ENCODE results near the gene ZNF619. TPM values are rescaled to one million over a fixed set of nuclear protein-coding genes. Genes with fewer than 3 reads are reported as not detected.
A peak's percentile ranks its signal among the peaks of the same experiment; 100 is the strongest.

ZNF619 gene
- total and polyA plus RNA-seq, 2 experiments from 2014 or later: 0.15 TPM; not detected in 1

- Histone ChIP-seq H3K9me3 (ENCODE audit: low read depth) (no peaks in the 10 kb centered on the region), H3K36me3 (no peaks in the 10 kb centered on the region), H3K4me3 (no peak overlapping the region), H3K27me3 (no peaks in the 10 kb centered on the region), H3K4me1 (ENCODE audit: low read depth) (no peaks in the 10 kb centered on the region), H3K27ac (no peak overlapping the region)
- no peak for TF ChIP-seq CTCF (IDR thresholded peaks at IDR 0.05; ENCODE audit: low read depth, low read length)
- no peak for DNase-seq (ENCODE audit: low read depth in 1 of 2, low spot score in 1 of 2)
Observed at GRCh38 chr3:40497288-40497687, 20.4 kb downstream of the ZNF619 start.

- no peaks in the 10 kb centered on the region for H3K9me3 ChIP-seq (ENCODE audit: low read depth)
- no peaks in the 10 kb centered on the region for H3K36me3 ChIP-seq
- no peak overlapping the region for H3K27ac ChIP-seq
- H3K27me3 ChIP-seq: no peaks in the 10 kb centered on the region
- TF ChIP-seq CTCF (IDR thresholded peaks at IDR 0.05; ENCODE audit: low read depth, low read length): no peak
- no peak for DNase-seq (ENCODE audit: low read depth in 1 of 2, low spot score in 1 of 2)
- no peak overlapping the region for H3K4me3 ChIP-seq
- H3K4me1 ChIP-seq (ENCODE audit: low read depth): no peaks in the 10 kb centered on the region
Observed at GRCh38 chr3:40499952-40500351, 23.0 kb downstream of the ZNF619 start.

- H3K27ac ChIP-seq: no peak overlapping the region
- peaks cover 4% of the 10 kb centered on the region for H3K4me1 ChIP-seq (ENCODE audit: low read depth)
- H3K9me3 ChIP-seq (ENCODE audit: low read depth): no peaks in the 10 kb centered on the region
- H3K27me3 ChIP-seq: no peaks in the 10 kb centered on the region
- TF ChIP-seq CTCF (IDR thresholded peaks at IDR 0.05; ENCODE audit: low read depth, low read length): no peak
- H3K4me3 ChIP-seq: no peak overlapping the region
- DNase-seq (ENCODE audit: low read depth in 1 of 2, low spot score in 1 of 2): no peak
- no peaks in the 10 kb centered on the region for H3K36me3 ChIP-seq
Observed at GRCh38 chr3:40502034-40502433, 25.1 kb downstream of the ZNF619 start.

GRCh38 chr3:40504636-40505430 lies 27.9 kb downstream of the ZNF619 start:
- no peak overlapping the region for H3K4me3 ChIP-seq
- DNase-seq (ENCODE audit: low read depth in 1 of 2, low spot score in 1 of 2): peak in 1 of 2 donors; percentile 96
- no peaks in the 10 kb centered on the region for H3K36me3 ChIP-seq
- no peaks in the 10 kb centered on the region for H3K9me3 ChIP-seq (ENCODE audit: low read depth)
- no peaks in the 10 kb centered on the region for H3K27me3 ChIP-seq
- no peak overlapping the region for H3K27ac ChIP-seq
- H3K4me1 ChIP-seq (ENCODE audit: low read depth): peaks cover 4% of the 10 kb centered on the region
- no peak for TF ChIP-seq CTCF (IDR thresholded peaks at IDR 0.05; ENCODE audit: low read depth, low read length)

- peak; percentile 68 to 96 for DNase-seq (ENCODE audit: low read depth in 1 of 2, low spot score in 1 of 2)
- Histone ChIP-seq H3K36me3 (peaks cover 1% of the 10 kb centered on the region), H3K27ac (peak within 1 kb of the TSS; percentile 97), H3K4me3 (peak within 1 kb of the TSS; percentile 80), H3K27me3 (no peaks in the 10 kb centered on the region), H3K9me3 (ENCODE audit: low read depth) (no peaks in the 10 kb centered on the region), H3K4me1 (ENCODE audit: low read depth) (peaks cover 4% of the 10 kb centered on the region)
- TF ChIP-seq CTCF (IDR thresholded peaks at IDR 0.05; ENCODE audit: low read depth, low read length): peak; percentile 56
Observed at GRCh38 chr3:40505599-40506462, 28.9 kb downstream of the ZNF619 start, which contains the start of gene ZNF620. TSS of gene ZNF620 (plus strand) at chr3:40506039. CDS start at chr3:40506353, 314 bp downstream.

All from cardiac muscle cell (in vitro differentiated cells and primary cell).